Fibroblast of villous mesenchyme (primary cell): ENCODE data around the gene B3GALT5. TPM values are rescaled to one million over a fixed set of nuclear protein-coding genes. Genes with fewer than 3 reads are reported as not detected.

ENCODE experiments used
- DNase-seq: peaks from one replicate; pipeline ENCODE4 v3.0.0-alpha.2; 2010; ENCODE audit warnings: low read depth
- H3K4me3 ChIP-seq: 2 replicates; pipeline ENCODE4 v1.5.1; 2011; ENCODE audit warnings: low read depth, mild to moderate bottlenecking, low read length
- CTCF ChIP-seq: IDR thresholded peaks from 2 replicates; pipeline ENCODE4 v1.5.1; 2012; ENCODE audit warnings: low read depth, mild to moderate bottlenecking, low read length; ENCODE audit not compliant: insufficient read depth
- total RNA-seq: library from RNA; depleted of rRNA; stranded (reverse); fragments of >200 nt; gene quantifications from 2 replicates; pipeline ENCODE4 v1.2.3, GENCODE V29; 2012

Gene B3GALT5
- total RNA-seq, 1 donor: not detected

GRCh38 chr21:39674801-39675200 is 62.1 kb downstream of the B3GALT5 start:
- TF ChIP-seq CTCF: no peak

GRCh38 chr21:39675590-39675989 is 62.9 kb downstream of the B3GALT5 start:
- H3K4me3 ChIP-seq: no peak overlapping the region
- DNase-seq: no peak
- TF ChIP-seq CTCF: no peak

More at GRCh38 chr21:39674801-39675200, 62.1 kb downstream of the B3GALT5 start:
- no peak for DNase-seq
- no peak overlapping the region for H3K4me3 ChIP-seq

GRCh38 chr21:39675993-39676661 is 63.4 kb downstream of the B3GALT5 start:
- TF ChIP-seq CTCF: no peak
- H3K4me3 ChIP-seq: no peak overlapping the region
- DNase-seq: peak; percentile 66

GRCh38 chr21:39680216-39680615 is 67.5 kb downstream of the B3GALT5 start:
- no peak for TF ChIP-seq CTCF
- H3K4me3 ChIP-seq: no peak overlapping the region
- DNase-seq: no peak

GRCh38 chr21:39681257-39681656 is 68.5 kb downstream of the B3GALT5 start:
- no peak for TF ChIP-seq CTCF
- H3K4me3 ChIP-seq: no peak overlapping the region
- peak; percentile 66 for DNase-seq

- H3K4me3 ChIP-seq: no peak overlapping the region
- DNase-seq: peak; percentile 66
- no peak for TF ChIP-seq CTCF
Measured at GRCh38 chr21:39681845-39682244, 69.1 kb downstream of the B3GALT5 start.

GRCh38 chr21:39685236-39685635 is 72.5 kb downstream of the B3GALT5 start:
- DNase-seq: no peak
- H3K4me3 ChIP-seq: no peak overlapping the region
- no peak for TF ChIP-seq CTCF
